ENCODE measurements around the gene TMEM82. TPM values are rescaled to one million over a fixed set of nuclear protein-coding genes. Genes with fewer than 3 reads are reported as not detected.

Gene TMEM82
- total RNA-seq, 1 experiment from 2014 or later, result not detected

- CTCF ChIA-PET, result no interaction called here
- no peaks in the 10 kb centered on the region for H3K27me3 ChIP-seq (replicated peaks; ENCODE audit: insufficient read depth, low read depth, low read length, poor library complexity)
- H3K4me1 ChIP-seq (ENCODE audit: insufficient read depth, low read length, poor library complexity, severe bottlenecking), result peaks cover 24% of the 10 kb centered on the region
- DNase-seq (ENCODE audit: low spot score), result no peak
- TF ChIP-seq EZH2 (IDR thresholded peaks at IDR 0.05; ENCODE audit: borderline replicate concordance, low read depth, low read length, poor library complexity, severe bottlenecking), result no peak
- no peak for TF ChIP-seq CTCF (conservative IDR thresholded peaks at IDR 0.05; ENCODE audit: low read depth, low read length)
- POLR2A ChIA-PET (ENCODE audit: low non-redundant PET), result no interaction called here
- peak overlapping the region; percentile 85 for H3K4me3 ChIP-seq (ENCODE audit: low read depth, low read length, poor library complexity, severe bottlenecking)
- intact Hi-C loops (cut with micrococcal nuclease; ENCODE audit: unreplicated experiment), result no loop called here
- no peaks in the 10 kb centered on the region for H3K9me3 ChIP-seq (ENCODE audit: low read depth, low read length, poor library complexity, severe bottlenecking)
- no TSS peak for BruUV-seq (replicated peaks)
- H3K27ac ChIP-seq (ENCODE audit: low read depth, low read length, poor library complexity, severe bottlenecking), result no peak overlapping the region
- H3K36me3 ChIP-seq (ENCODE audit: insufficient read depth, low read length, poor library complexity, severe bottlenecking), result no peaks in the 10 kb centered on the region
Observed at GRCh38 chr1:15757575-15758342, 15.5 kb downstream of the TMEM82 start.

GRCh38 chr1:15758343-15758931 is 16.1 kb downstream of the TMEM82 start, which contains the start of gene FBLIM1:
Gene FBLIM1 (plus strand): TSS chr1:15758795. CDS start chr1:15764984, 6,189 bp downstream.
- no peak for TF ChIP-seq CTCF (conservative IDR thresholded peaks at IDR 0.05; ENCODE audit: low read depth, low read length)
- no peak for TF ChIP-seq EZH2 (IDR thresholded peaks at IDR 0.05; ENCODE audit: borderline replicate concordance, low read depth, low read length, poor library complexity, severe bottlenecking)
- POLR2A ChIA-PET (ENCODE audit: low non-redundant PET), result no interaction called here
- H3K4me3 ChIP-seq (ENCODE audit: low read depth, low read length, poor library complexity, severe bottlenecking), result peak within 1 kb of the TSS; percentile 85
- DNase-seq (ENCODE audit: low spot score), result no peak
- intact Hi-C loops (cut with micrococcal nuclease; ENCODE audit: unreplicated experiment), result no loop called here
- H3K9me3 ChIP-seq (ENCODE audit: low read depth, low read length, poor library complexity, severe bottlenecking), result no peaks in the 10 kb centered on the region
- H3K27ac ChIP-seq (ENCODE audit: low read depth, low read length, poor library complexity, severe bottlenecking), result peak within 1 kb of the TSS; percentile 83
- peaks cover 24% of the 10 kb centered on the region for H3K4me1 ChIP-seq (ENCODE audit: insufficient read depth, low read length, poor library complexity, severe bottlenecking)
- no peaks in the 10 kb centered on the region for H3K27me3 ChIP-seq (replicated peaks; ENCODE audit: insufficient read depth, low read depth, low read length, poor library complexity)
- no TSS peak for BruUV-seq (replicated peaks)
- H3K36me3 ChIP-seq (ENCODE audit: insufficient read depth, low read length, poor library complexity, severe bottlenecking), result no peaks in the 10 kb centered on the region
- CTCF ChIA-PET, result no interaction called here

- Histone ChIP-seq H3K27me3 (replicated peaks; ENCODE audit: insufficient read depth, low read depth, low read length, poor library complexity) (no peaks in the 10 kb centered on the region), H3K4me1 (ENCODE audit: insufficient read depth, low read length, poor library complexity, severe bottlenecking) (peaks cover 24% of the 10 kb centered on the region), H3K9me3 (ENCODE audit: low read depth, low read length, poor library complexity, severe bottlenecking) (no peaks in the 10 kb centered on the region), H3K27ac (ENCODE audit: low read depth, low read length, poor library complexity, severe bottlenecking) (peak overlapping the region; percentile 83), H3K4me3 (ENCODE audit: low read depth, low read length, poor library complexity, severe bottlenecking) (peak overlapping the region; percentile 85), H3K36me3 (ENCODE audit: insufficient read depth, low read length, poor library complexity, severe bottlenecking) (no peaks in the 10 kb centered on the region)
- CTCF ChIA-PET, result no interaction called here
- intact Hi-C loops (cut with micrococcal nuclease; ENCODE audit: unreplicated experiment), result no loop called here
- TF ChIP-seq EZH2 (IDR thresholded peaks at IDR 0.05; ENCODE audit: borderline replicate concordance, low read depth, low read length, poor library complexity, severe bottlenecking) (no peak), CTCF (conservative IDR thresholded peaks at IDR 0.05; ENCODE audit: low read depth, low read length) (no peak)
- no peak for DNase-seq (ENCODE audit: low spot score)
- BruUV-seq (replicated peaks), result no TSS peak
- POLR2A ChIA-PET (ENCODE audit: low non-redundant PET), result no interaction called here
Observed at GRCh38 chr1:15758953-15759661, 16.8 kb downstream of the TMEM82 start.

Data from A673 (cell line).